HTERT RPE-1 (cell line): Measurements from ENCODE around the gene ENPP3.
"Not testable (repeated sequence)": the region's sequence is repeated elsewhere in the genome, so short reads cannot be mapped to it uniquely, and the experiment has no call there.

ENCODE experiments used
- in situ Hi-C: fragments of 300-500 bp; cut with MboI; formaldehyde crosslinking; loops from 4 replicates; pipeline ENCODE4 v1.14.3; 2020; ENCODE audit warnings: low sequenced_read_pairs

The ENPP3 gene

GRCh38 chr6:131733376-131734016 is 96.4 kb downstream of the ENPP3 start:
- in situ Hi-C loops = no loop called here

GRCh38 chr6:131736003-131736596 is 99.0 kb downstream of the ENPP3 start:
- in situ Hi-C loops = no loop called here

GRCh38 chr6:131736811-131737210 is 99.7 kb downstream of the ENPP3 start:
- in situ Hi-C loops = no loop called here

- in situ Hi-C loops = no loop called here
These were observed 102.0 kb downstream of the ENPP3 start for GRCh38 chr6:131739136-131739535.

- in situ Hi-C loops = no loop called here
These were observed 103.1 kb downstream of the ENPP3 start for GRCh38 chr6:131740161-131740560.

- in situ Hi-C loops = no loop called here
These were observed 104.7 kb downstream of the ENPP3 start for GRCh38 chr6:131741688-131742393.

GRCh38 chr6:131744432-131745287 is 107.6 kb downstream of the ENPP3 start:
- in situ Hi-C loops = no loop called here

- in situ Hi-C loops = no loop called here
These were observed 108.4 kb downstream of the ENPP3 start for GRCh38 chr6:131745476-131745875.

- in situ Hi-C loops = no loop called here
These were observed 110.8 kb downstream of the ENPP3 start for GRCh38 chr6:131747821-131748353.

GRCh38 chr6:131749023-131749422 is 111.9 kb downstream of the ENPP3 start:
- in situ Hi-C loops = no loop called here

- in situ Hi-C loops = not testable (repeated sequence)
These were observed 114.1 kb downstream of the ENPP3 start for GRCh38 chr6:131751012-131751715.

- in situ Hi-C loops = no loop called here
These were observed 117.0 kb downstream of the ENPP3 start for GRCh38 chr6:131754088-131754487.

GRCh38 chr6:131754715-131755567 is 117.8 kb downstream of the ENPP3 start:
- in situ Hi-C loops = no loop called here

- in situ Hi-C loops = no loop called here
These were observed 118.5 kb downstream of the ENPP3 start for GRCh38 chr6:131755597-131755996.

GRCh38 chr6:131756039-131756438 is 118.9 kb downstream of the ENPP3 start:
- in situ Hi-C loops = no loop called here

GRCh38 chr6:131758920-131759319 is 121.8 kb downstream of the ENPP3 start:
- in situ Hi-C loops = no loop called here

- in situ Hi-C loops = no loop called here
These were observed 124.1 kb downstream of the ENPP3 start for GRCh38 chr6:131761060-131761761.

- in situ Hi-C loops = no loop called here
These were observed 124.6 kb downstream of the ENPP3 start for GRCh38 chr6:131761762-131762067.

GRCh38 chr6:131762984-131763383 is 125.9 kb downstream of the ENPP3 start:
- in situ Hi-C loops = no loop called here
